Ovary (tissue), 9 donors: ENCODE measurements around the gene AMIGO1. TPM values are rescaled to one million over a fixed set of nuclear protein-coding genes. Genes with fewer than 3 reads are reported as not detected.

Experiments used
- DNase-seq, 5 donors: peaks; one replicate each; pipeline ENCODE4 v3.0.0-alpha.2; 2019 to 2020
- H3K27ac ChIP-seq, 2 donors: fragments of 200-600 bp; one replicate each; pipeline versions ENCODE4 v1.5.1 to v1.8.0; 2019 to 2022
- H3K27me3 ChIP-seq: fragments of 200-600 bp; one replicate; pipeline ENCODE4 v1.8.0; 2022
- H3K36me3 ChIP-seq: fragments of 200-600 bp; sonication (generic); one replicate; pipeline ENCODE4 v1.5.1; 2019
- H3K4me1 ChIP-seq: one replicate; pipeline ENCODE4 v1.8.1; 2013; ENCODE audit warnings: mild to moderate bottlenecking, moderate library complexity; ENCODE audit not compliant: insufficient read depth
- H3K4me3 ChIP-seq: fragments of 200-600 bp; sonication (generic); one replicate; pipeline ENCODE4 v1.5.1; 2017
- H3K9me3 ChIP-seq, 2 donors: fragments of 200-600 bp in 1 of 2; sonication (generic) in 1 of 2; one replicate each; pipeline versions ENCODE4 v1.5.1 to v1.8.1; 2013 to 2019; ENCODE audit warnings: mild to moderate bottlenecking in 1 of 2, moderate library complexity in 1 of 2
- CTCF ChIP-seq, 3 donors: fragments of 450-650 bp in 2 of 3; fragments of 200-600 bp in 1 of 3; IDR thresholded peaks; one replicate each; pipeline versions ENCODE4 v1.5.1 to v1.8.0; 2016 to 2022; ENCODE audit warnings: antibody characterized with exemption in 3 of 3, mild to moderate bottlenecking in 1 of 3
- EP300 ChIP-seq: sonication (generic); formaldehyde crosslinking; IDR thresholded peaks from one replicate; pipeline ENCODE4 v1.6.1; 2017; ENCODE audit warnings: antibody characterized with exemption
- POLR2A ChIP-seq: fragments of 450-650 bp; IDR thresholded peaks from one replicate; pipeline ENCODE4 v1.6.1; 2017; ENCODE audit warnings: antibody characterized with exemption, mild to moderate bottlenecking, moderate library complexity
- WGBS, 3 donors: extraction: QIAGEN DNeasy Blood & Tissue Kit in 1 of 3; methylation state at CpG; one replicate each; pipeline versions ENCODE4 v1.1.5 to v1.1.7; 2013 to 2017; 5-methylcytosine and 5-hydroxymethylcytosine counted together
- intact Hi-C, 4 donors: fragments of 100-400 bp; cut with DNase I; formaldehyde crosslinking; loops; one replicate each; pipeline versions ENCODE4 v1.11.0 to v1.15.1; 2022 to 2023
- polyA plus RNA-seq, 2 donors: library from polyadenylated mRNA; stranded (reverse); fragments of 200-250 nt in 1 of 2; fragments of 350-450 nt in 1 of 2; fragmentation: Illumina TruSeq in 1 of 2; extraction: RNeasy Lipid Tissue Mini Kit (QIAGEN cat#74804) in 1 of 2; gene quantifications; one replicate each; pipeline ENCODE4 v1.2.3, GENCODE V29; 2013 to 2014
- total RNA-seq, 7 donors: library from RNA; depleted of rRNA in 2 of 7; stranded (reverse); fragments of >200 nt in 2 of 7; fragmentation: NEBNext Ultra II Directional in 3 of 7; extraction: Animal tissue kit (Norgen Biotek cat#: 25700) in 3 of 7; gene quantifications; one replicate each; pipeline versions ENCODE4 v1.1.0 to v1.2.4, GENCODE V29; 2016 to 2023
- donor health status: DM: no; HTN: no; CAD: no; lungs with moderate emphysema.
- donor health status: DM: no; HTN: no; CAD: no.
- donor health status: Bipolar disorder and iron deficiency.
- donor health status: DM: yes; HTN: yes; CAD: no.
- donor health status: DM: no; HTN: no; CAD: no.
- donor health status: DM: yes; HTN: yes; CAD: no.

The AMIGO1 gene
- total and polyA plus RNA-seq, 9 donors: 6.3 to 18.0 (median 10.8) TPM

GRCh38 chr1:109535481-109535880, 26.0 kb upstream of the AMIGO1 start:
- H3K27ac ChIP-seq: no peak overlapping the region
- DNase-seq: no peak
- H3K4me3 ChIP-seq: no peak overlapping the region

DNA sequence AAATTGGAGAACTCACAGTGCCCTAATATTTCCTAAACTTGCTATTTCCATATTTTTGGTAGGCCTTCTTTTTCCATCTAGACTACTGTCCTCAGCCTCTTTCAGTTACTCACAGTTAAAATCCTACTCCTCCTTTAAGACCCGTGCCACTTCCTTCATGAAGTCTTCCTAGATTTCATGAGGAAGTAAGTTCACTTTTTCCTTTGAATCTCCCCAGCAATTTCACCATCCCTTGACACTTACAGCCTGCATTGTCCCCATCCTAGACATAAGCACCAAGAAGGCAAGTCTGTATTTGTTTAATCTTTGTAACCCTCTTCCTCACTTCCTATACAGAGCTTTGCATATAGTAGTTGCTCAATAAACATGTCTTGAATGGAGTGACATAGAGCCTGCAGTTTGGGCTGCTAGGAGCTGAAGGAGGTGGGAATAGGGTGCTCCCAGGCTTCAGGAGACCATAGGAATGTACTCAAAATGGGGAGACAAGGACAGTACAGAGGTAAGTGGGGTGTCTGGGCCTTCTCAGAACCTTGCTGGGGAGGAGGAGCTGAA, 24.9 kb upstream of the AMIGO1 start:
- WGBS, 3 donors: 81 to 95% (median 91%) methylated on average over 1 of the region's 1 CpG
- intact Hi-C loops: loop anchor here (5.0 to 10.0 kb wide), 4 partner anchors 42 to 272 kb away; partner anchors contain the start of genes CYB561D1 (in 3 of the 4) and PSMA5 (in 2 of the 4)
- H3K4me3 ChIP-seq: no peak overlapping the region
- no peak for DNase-seq
- H3K4me1 ChIP-seq: peaks cover 4% of the 10 kb centered on the region
- no peak overlapping the region for H3K27ac ChIP-seq
- H3K9me3 ChIP-seq: no peaks in the 10 kb centered on the region
- no peaks in the 10 kb centered on the region for H3K27me3 ChIP-seq
- TF ChIP-seq POLR2A (no peak), CTCF (IDR thresholded peaks at IDR 0.05) (no peak), EP300 (no peak)
- no peaks in the 10 kb centered on the region for H3K36me3 ChIP-seq

More at GRCh38 chr1:109535481-109535880, 26.0 kb upstream of the AMIGO1 start:
- Histone ChIP-seq H3K36me3 (no peaks in the 10 kb centered on the region), H3K9me3 (no peaks in the 10 kb centered on the region), H3K27me3 (no peaks in the 10 kb centered on the region), H3K4me1 (peaks cover 4% of the 10 kb centered on the region)
- intact Hi-C loops: loop anchor here in 3 of 4 donors (5.0 to 10.0 kb wide), 3 partner anchors 111 to 1437 kb away; partner anchors contain the start of gene PSMA5 (in 2 of the 3)
- WGBS, 3 donors: 71 to 81% (median 74%) methylated on average over 4 of the region's 4 CpGs
- TF ChIP-seq POLR2A (no peak), EP300 (no peak), CTCF (IDR thresholded peaks at IDR 0.05) (no peak)

- H3K27ac ChIP-seq: no peak overlapping the region
- peak; percentile 96 to 97 (median 96) for TF ChIP-seq CTCF (IDR thresholded peaks at IDR 0.05)
- TF ChIP-seq POLR2A: no peak
- no peak overlapping the region for H3K4me3 ChIP-seq
- WGBS, 3 donors: 15 to 19% (median 15%) methylated on average over 12 of the region's 12 CpGs
- H3K4me1 ChIP-seq: peaks cover 4% of the 10 kb centered on the region
- no peaks in the 10 kb centered on the region for H3K36me3 ChIP-seq
- H3K27me3 ChIP-seq: no peaks in the 10 kb centered on the region
- intact Hi-C loops: loop anchor here (5.0 to 10.0 kb wide), 4 partner anchors 40 to 270 kb away; partner anchors contain the start of genes CYB561D1 (in 3 of the 4) and PSMA5 (in 2 of the 4)
- peak; percentile 82 to 91 (median 89) for DNase-seq
- no peaks in the 10 kb centered on the region for H3K9me3 ChIP-seq
These were observed 23.0 kb upstream of the AMIGO1 start for GRCh38 chr1:109532365-109533136.

- no peaks in the 10 kb centered on the region for H3K27me3 ChIP-seq
- H3K4me3 ChIP-seq: no peak overlapping the region
- TF ChIP-seq EP300 (no peak), CTCF (IDR thresholded peaks at IDR 0.05) (no peak), POLR2A (no peak)
- DNase-seq: peak in 3 of 5 donors; percentile 30 to 40 (median 39)
- H3K36me3 ChIP-seq: no peaks in the 10 kb centered on the region
- intact Hi-C loops: loop anchor here (2.0 to 10.0 kb wide), 5 partner anchors 40 to 270 kb away; partner anchors contain the start of genes CYB561D1 (in 3 of the 4) and PSMA5 (in 2 of the 4)
- H3K4me1 ChIP-seq: peaks cover 4% of the 10 kb centered on the region
- 20 to 29% (median 24%) methylated on average over 16 of the region's 16 CpGs for WGBS, 3 donors
- no peaks in the 10 kb centered on the region for H3K9me3 ChIP-seq
- H3K27ac ChIP-seq: no peak overlapping the region
These were observed 22.4 kb upstream of the AMIGO1 start for GRCh38 chr1:109531826-109532364.
